Neural cell (in vitro differentiated cells): Measurements from ENCODE around the gene BAIAP2L1. TPM values are rescaled to one million over a fixed set of nuclear protein-coding genes. Genes with fewer than 3 reads are reported as not detected.

ENCODE experiments used
- H2AFZ ChIP-seq: fragments of 200-600, 300-800 bp; sonication (generic), shearing (Covaris generic); 2 replicates; pipeline ENCODE4 v1.6.0; 2014; ENCODE audit warnings: low read depth, mild to moderate bottlenecking, antibody characterized with exemption, low read length, moderate library complexity
- H3F3A ChIP-seq: fragments of 200-600 bp; shearing (Covaris generic); 2 replicates; pipeline ENCODE4 v1.6.1; 2016; ENCODE audit warnings: mild to moderate bottlenecking, moderate library complexity, mixed read lengths, antibody characterized with exemption, low read length; ENCODE audit not compliant: insufficient read depth, poor library complexity, severe bottlenecking
- H3K27ac ChIP-seq: fragments of 200-600, 300-800 bp; sonication (generic), shearing (Covaris generic); 2 replicates; pipeline ENCODE4 v1.5.1; 2014; ENCODE audit warnings: mild to moderate bottlenecking, low read length, moderate library complexity
- H3K27me3 ChIP-seq: fragments of 300-800, 200-600 bp; sonication (generic), shearing (Covaris generic); 2 replicates; pipeline ENCODE4 v1.6.0; 2014; ENCODE audit warnings: mild to moderate bottlenecking, low read depth, low read length, moderate library complexity; ENCODE audit not compliant: insufficient read depth
- H3K36me3 ChIP-seq: fragments of 300-800, 200-600 bp; sonication (generic), shearing (Covaris generic); 2 replicates; pipeline ENCODE4 v1.5.1; 2014; ENCODE audit warnings: mild to moderate bottlenecking, antibody characterized with exemption, low read length, moderate library complexity; ENCODE audit not compliant: insufficient read depth
- H3K4me2 ChIP-seq: fragments of 300-800, 200-600 bp; sonication (generic), shearing (Covaris generic); 2 replicates; pipeline ENCODE4 v1.6.0; 2014; ENCODE audit warnings: mild to moderate bottlenecking, low read length
- H3K4me3 ChIP-seq: fragments of 300-800, 200-600 bp; sonication (generic), shearing (Covaris generic); 2 replicates; pipeline ENCODE4 v1.5.1; 2014; ENCODE audit warnings: mild to moderate bottlenecking, low read length, moderate library complexity
- H3K79me2 ChIP-seq: fragments of 200-600 bp; shearing (Covaris generic); replicated peaks from 2 replicates; pipeline ENCODE4 v1.6.0; 2014; ENCODE audit warnings: mild to moderate bottlenecking, low read length, moderate library complexity; ENCODE audit not compliant: insufficient read depth
- H3K9ac ChIP-seq: fragments of 300-800, 200-600 bp; sonication (generic), shearing (Covaris generic); 2 replicates; pipeline ENCODE4 v1.6.1; 2016; ENCODE audit warnings: mild to moderate bottlenecking, low read length, mixed read lengths
- H3K9me2 ChIP-seq: fragments of 200-600 bp; shearing (Covaris generic); 2 replicates; pipeline ENCODE4 v1.6.1; 2016; ENCODE audit warnings: mild to moderate bottlenecking, low read length, mixed read lengths; ENCODE audit not compliant: insufficient read depth
- H3K9me3 ChIP-seq: fragments of 200-600, 300-800 bp; sonication (generic), shearing (Covaris generic); 2 replicates; pipeline ENCODE4 v1.6.1; 2016; ENCODE audit warnings: mild to moderate bottlenecking, mixed run types, low read length, moderate library complexity, mixed read lengths
- H4K20me1 ChIP-seq: fragments of 200-600 bp; shearing (Covaris generic); 2 replicates; pipeline ENCODE4 v1.6.1; 2016; ENCODE audit warnings: mild to moderate bottlenecking, mixed run types; ENCODE audit not compliant: insufficient read depth
- EP300 ChIP-seq: fragments of 450-650 bp; conservative IDR thresholded peaks from 2 replicates; pipeline ENCODE4 v1.6.1; 2014; ENCODE audit warnings: antibody characterized with exemption, mild to moderate bottlenecking, moderate library complexity; ENCODE audit not compliant: poor library complexity, severe bottlenecking
- EZH2 ChIP-seq: fragments of 200-600, 300-800 bp; shearing (Covaris generic), sonication (generic); IDR thresholded peaks from 2 replicates; pipeline ENCODE4 v1.6.1; 2014; ENCODE audit warnings: antibody characterized with exemption, low read length, borderline replicate concordance, mild to moderate bottlenecking; ENCODE audit not compliant: insufficient read depth, poor library complexity, severe bottlenecking
- MXI1 ChIP-seq: fragments of 450-650 bp; conservative IDR thresholded peaks from 2 replicates; pipeline ENCODE4 v1.6.1; 2014; ENCODE audit warnings: antibody characterized with exemption, mild to moderate bottlenecking; ENCODE audit not compliant: poor library complexity, severe bottlenecking
- POLR2AphosphoS5 ChIP-seq: IDR thresholded peaks from 2 replicates; pipeline ENCODE4 v1.6.1; 2012
- RAD21 ChIP-seq: fragments of 450-650 bp; conservative IDR thresholded peaks from 2 replicates; pipeline ENCODE4 v1.6.1; 2014; ENCODE audit warnings: antibody characterized with exemption, mild to moderate bottlenecking, moderate library complexity
- SMC3 ChIP-seq: fragments of 450-650 bp; conservative IDR thresholded peaks from 2 replicates; pipeline ENCODE4 v1.6.1; 2014; ENCODE audit warnings: antibody characterized with exemption, mild to moderate bottlenecking, moderate library complexity; ENCODE audit not compliant: poor library complexity
- TAF1 ChIP-seq: IDR thresholded peaks from 2 replicates; pipeline ENCODE4 v1.6.1; 2012; ENCODE audit warnings: low read depth
- polyA plus RNA-seq: library from polyadenylated mRNA; depleted of rRNA; stranded (reverse); fragments of >200 nt; gene quantifications from 2 replicates; pipeline ENCODE4 v1.2.3, GENCODE V29; 2014
- TF ChIP-seq, protein P1 (sequence below): IDR thresholded peaks from 2 replicates; pipeline ENCODE4 v1.6.1; 2012; ENCODE audit warnings: borderline replicate concordance
- TF ChIP-seq, protein P2 (sequence below): fragments of 450-650 bp; IDR thresholded peaks from 2 replicates; pipeline ENCODE4 v1.5.1; 2014; ENCODE audit warnings: antibody characterized with exemption, mild to moderate bottlenecking, moderate library complexity; ENCODE audit not compliant: poor library complexity, severe bottlenecking

Gene BAIAP2L1
- polyA plus RNA-seq, 1 donor from 2014 or later, result not detected

DNA sequence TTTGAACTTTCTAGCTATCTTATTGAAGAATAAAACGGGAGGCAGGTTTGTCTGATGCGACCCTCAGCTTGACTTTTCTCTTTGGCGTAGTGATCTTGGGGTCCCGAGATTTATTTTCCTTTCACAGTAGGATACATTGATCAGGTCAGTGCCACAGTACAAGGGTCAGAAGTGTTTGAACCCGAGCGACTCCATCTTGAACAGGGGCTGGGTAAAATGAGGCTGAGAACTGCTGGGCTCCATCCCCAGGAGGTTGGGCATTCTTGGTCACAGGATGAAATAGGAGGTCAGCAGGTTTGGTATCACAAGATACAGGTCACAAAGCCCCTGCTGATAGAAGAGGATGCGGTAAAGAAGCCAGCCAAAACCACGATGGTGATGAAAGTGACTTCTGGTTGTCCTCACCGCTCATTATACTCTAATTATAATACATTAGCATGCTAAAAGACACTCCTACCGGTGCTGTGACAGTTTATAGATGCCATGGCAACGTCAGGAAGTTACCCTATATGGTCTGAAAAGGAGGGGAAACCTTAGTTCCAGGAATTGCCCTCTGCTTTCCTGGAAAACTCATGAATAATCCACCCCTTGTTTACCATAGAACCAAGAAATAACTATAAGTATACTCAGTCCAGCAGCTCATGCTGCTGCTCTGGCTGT is 145.8 kb downstream of the BAIAP2L1 start:
- no peaks in the 10 kb centered on the region for H4K20me1 ChIP-seq
- H3K79me2 ChIP-seq, result peaks cover 29% of the 10 kb centered on the region
- H3K4me3 ChIP-seq, result no peak overlapping the region
- H3K9ac ChIP-seq, result no peak overlapping the region
- no peaks in the 10 kb centered on the region for H3K9me2 ChIP-seq
- no peak overlapping the region for H3K27ac ChIP-seq
- no peak overlapping the region for H2AFZ ChIP-seq
- H3K27me3 ChIP-seq, result no peaks in the 10 kb centered on the region
- TF ChIP-seq SMC3 (no peak), TAF1 (no peak), EZH2 (no peak), EP300 (no peak), RAD21 (no peak), MXI1 (no peak), POLR2AphosphoS5 (no peak)
- TF ChIP-seq, protein P1, sequence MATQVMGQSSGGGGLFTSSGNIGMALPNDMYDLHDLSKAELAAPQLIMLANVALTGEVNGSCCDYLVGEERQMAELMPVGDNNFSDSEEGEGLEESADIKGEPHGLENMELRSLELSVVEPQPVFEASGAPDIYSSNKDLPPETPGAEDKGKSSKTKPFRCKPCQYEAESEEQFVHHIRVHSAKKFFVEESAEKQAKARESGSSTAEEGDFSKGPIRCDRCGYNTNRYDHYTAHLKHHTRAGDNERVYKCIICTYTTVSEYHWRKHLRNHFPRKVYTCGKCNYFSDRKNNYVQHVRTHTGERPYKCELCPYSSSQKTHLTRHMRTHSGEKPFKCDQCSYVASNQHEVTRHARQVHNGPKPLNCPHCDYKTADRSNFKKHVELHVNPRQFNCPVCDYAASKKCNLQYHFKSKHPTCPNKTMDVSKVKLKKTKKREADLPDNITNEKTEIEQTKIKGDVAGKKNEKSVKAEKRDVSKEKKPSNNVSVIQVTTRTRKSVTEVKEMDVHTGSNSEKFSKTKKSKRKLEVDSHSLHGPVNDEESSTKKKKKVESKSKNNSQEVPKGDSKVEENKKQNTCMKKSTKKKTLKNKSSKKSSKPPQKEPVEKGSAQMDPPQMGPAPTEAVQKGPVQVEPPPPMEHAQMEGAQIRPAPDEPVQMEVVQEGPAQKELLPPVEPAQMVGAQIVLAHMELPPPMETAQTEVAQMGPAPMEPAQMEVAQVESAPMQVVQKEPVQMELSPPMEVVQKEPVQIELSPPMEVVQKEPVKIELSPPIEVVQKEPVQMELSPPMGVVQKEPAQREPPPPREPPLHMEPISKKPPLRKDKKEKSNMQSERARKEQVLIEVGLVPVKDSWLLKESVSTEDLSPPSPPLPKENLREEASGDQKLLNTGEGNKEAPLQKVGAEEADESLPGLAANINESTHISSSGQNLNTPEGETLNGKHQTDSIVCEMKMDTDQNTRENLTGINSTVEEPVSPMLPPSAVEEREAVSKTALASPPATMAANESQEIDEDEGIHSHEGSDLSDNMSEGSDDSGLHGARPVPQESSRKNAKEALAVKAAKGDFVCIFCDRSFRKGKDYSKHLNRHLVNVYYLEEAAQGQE, result no peak
- TF ChIP-seq, protein P2, sequence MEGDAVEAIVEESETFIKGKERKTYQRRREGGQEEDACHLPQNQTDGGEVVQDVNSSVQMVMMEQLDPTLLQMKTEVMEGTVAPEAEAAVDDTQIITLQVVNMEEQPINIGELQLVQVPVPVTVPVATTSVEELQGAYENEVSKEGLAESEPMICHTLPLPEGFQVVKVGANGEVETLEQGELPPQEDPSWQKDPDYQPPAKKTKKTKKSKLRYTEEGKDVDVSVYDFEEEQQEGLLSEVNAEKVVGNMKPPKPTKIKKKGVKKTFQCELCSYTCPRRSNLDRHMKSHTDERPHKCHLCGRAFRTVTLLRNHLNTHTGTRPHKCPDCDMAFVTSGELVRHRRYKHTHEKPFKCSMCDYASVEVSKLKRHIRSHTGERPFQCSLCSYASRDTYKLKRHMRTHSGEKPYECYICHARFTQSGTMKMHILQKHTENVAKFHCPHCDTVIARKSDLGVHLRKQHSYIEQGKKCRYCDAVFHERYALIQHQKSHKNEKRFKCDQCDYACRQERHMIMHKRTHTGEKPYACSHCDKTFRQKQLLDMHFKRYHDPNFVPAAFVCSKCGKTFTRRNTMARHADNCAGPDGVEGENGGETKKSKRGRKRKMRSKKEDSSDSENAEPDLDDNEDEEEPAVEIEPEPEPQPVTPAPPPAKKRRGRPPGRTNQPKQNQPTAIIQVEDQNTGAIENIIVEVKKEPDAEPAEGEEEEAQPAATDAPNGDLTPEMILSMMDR, result no peak
- no peaks in the 10 kb centered on the region for H3F3A ChIP-seq
- no peak overlapping the region for H3K4me2 ChIP-seq
- H3K9me3 ChIP-seq, result no peaks in the 10 kb centered on the region
- H3K36me3 ChIP-seq, result no peaks in the 10 kb centered on the region

DNA sequence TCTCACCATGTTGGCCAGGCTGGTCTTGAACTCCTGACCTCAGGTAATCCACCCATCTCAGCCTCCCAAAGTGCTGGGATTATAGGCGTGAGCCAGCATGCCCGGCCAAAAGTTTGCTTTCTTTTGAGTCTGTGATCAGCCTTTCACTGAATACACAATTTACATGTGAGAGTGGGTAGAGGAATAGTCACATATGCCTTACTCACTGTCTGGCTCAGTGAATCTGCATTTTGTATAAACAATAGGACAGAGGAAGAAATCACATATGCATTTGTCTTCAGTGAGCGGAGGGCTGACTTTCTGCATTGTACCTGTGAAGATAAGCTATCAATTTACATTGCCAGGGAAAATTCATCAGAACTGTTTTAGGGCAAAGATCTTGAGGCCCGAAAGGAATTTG is 146.4 kb downstream of the BAIAP2L1 start:
- no peaks in the 10 kb centered on the region for H3F3A ChIP-seq
- H3K79me2 ChIP-seq, result peaks cover 29% of the 10 kb centered on the region
- H2AFZ ChIP-seq, result no peak overlapping the region
- H3K27me3 ChIP-seq, result no peaks in the 10 kb centered on the region
- no peaks in the 10 kb centered on the region for H3K9me2 ChIP-seq
- H3K4me2 ChIP-seq, result no peak overlapping the region
- H3K27ac ChIP-seq, result no peak overlapping the region
- TF ChIP-seq SMC3, result no peak
- TF ChIP-seq, protein P2, result no peak
- TF ChIP-seq POLR2AphosphoS5, result no peak
- TF ChIP-seq, protein P1, result no peak
- no peak for TF ChIP-seq MXI1
- no peak for TF ChIP-seq EP300
- TF ChIP-seq TAF1, result no peak
- TF ChIP-seq RAD21, result no peak
- no peak for TF ChIP-seq EZH2
- H3K4me3 ChIP-seq, result no peak overlapping the region
- no peaks in the 10 kb centered on the region for H3K9me3 ChIP-seq
- H3K9ac ChIP-seq, result no peak overlapping the region
- H3K36me3 ChIP-seq, result no peaks in the 10 kb centered on the region
- no peaks in the 10 kb centered on the region for H4K20me1 ChIP-seq
